ENCODE results near the gene SLC8A2. TPM values are rescaled to one million over a fixed set of nuclear protein-coding genes. Genes with fewer than 3 reads are reported as not detected.
A peak's percentile ranks its signal among the peaks of the same experiment; 100 is the strongest.

Gene SLC8A2
- total and polyA plus RNA-seq, 2 of the 8 experiments (the other 6 are each of a cell fraction or from before 2014, with no cell fraction given): 7.3 to 12.4 TPM

DNA sequence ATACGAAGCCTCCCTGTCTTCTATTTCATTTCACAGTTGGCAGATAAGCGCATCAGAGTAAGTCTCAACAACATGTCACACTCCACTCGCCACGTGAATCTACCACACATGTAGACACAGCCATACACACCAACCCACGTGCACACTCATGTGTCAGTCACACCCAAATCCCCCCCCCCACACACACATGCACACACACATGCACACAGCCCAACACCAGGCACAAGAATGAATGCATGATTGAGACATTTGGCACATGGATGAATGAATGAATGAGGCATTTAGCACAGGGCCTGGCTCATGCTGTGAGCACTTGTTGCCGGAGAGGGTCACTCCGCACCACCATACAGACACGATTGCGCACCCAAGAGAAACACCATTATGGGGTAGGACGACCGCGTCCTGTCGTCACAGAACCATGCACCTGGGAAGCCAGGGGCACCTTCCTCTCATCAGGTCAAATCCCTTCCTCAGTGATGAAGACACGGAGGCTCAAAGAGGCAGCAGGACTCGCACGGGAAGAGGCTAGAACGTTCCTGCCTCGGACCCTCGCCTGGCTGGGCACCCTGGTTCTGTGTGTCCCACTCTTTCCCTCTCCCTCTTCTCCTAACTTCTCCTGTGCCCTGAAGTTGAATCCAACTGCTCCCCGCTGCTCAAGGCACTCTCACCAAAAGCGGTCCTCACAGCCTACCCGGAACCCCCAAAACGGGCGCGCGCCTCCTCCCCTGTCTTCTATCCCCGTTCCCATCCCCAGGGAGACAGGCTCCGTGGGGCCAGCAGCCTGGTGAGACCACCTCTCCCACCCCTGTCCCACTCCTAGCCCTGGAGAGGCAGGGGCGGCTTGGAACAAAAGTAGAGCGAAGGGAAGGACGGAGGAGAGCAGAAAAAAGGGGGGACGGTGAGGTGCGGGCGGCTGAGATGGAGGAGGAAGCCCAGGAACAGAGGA lies 53.7 kb downstream of the SLC8A2 start (continued):
- TF ChIP-seq, protein P1, sequence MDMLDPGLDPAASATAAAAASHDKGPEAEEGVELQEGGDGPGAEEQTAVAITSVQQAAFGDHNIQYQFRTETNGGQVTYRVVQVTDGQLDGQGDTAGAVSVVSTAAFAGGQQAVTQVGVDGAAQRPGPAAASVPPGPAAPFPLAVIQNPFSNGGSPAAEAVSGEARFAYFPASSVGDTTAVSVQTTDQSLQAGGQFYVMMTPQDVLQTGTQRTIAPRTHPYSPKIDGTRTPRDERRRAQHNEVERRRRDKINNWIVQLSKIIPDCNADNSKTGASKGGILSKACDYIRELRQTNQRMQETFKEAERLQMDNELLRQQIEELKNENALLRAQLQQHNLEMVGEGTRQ (IDR thresholded peaks at IDR 0.05; ENCODE audit: low read length): no peak
- TF ChIP-seq, protein P2, sequence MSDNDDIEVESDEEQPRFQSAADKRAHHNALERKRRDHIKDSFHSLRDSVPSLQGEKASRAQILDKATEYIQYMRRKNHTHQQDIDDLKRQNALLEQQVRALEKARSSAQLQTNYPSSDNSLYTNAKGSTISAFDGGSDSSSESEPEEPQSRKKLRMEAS (IDR thresholded peaks at IDR 0.05): peak; percentile 62
- TF ChIP-seq SP4 (IDR thresholded peaks at IDR 0.05; ENCODE audit: low read length): no peak
- no peak for TF ChIP-seq RFX5 (IDR thresholded peaks at IDR 0.05; ENCODE audit: borderline replicate concordance, low read depth, low read length)
- TF ChIP-seq PHF8 (conservative IDR thresholded peaks at IDR 0.05; ENCODE audit: low read depth, low read length): no peak
- no peak for TF ChIP-seq CHD2 (IDR thresholded peaks at IDR 0.05; ENCODE audit: low read length)
- TF ChIP-seq SAP30 (IDR thresholded peaks at IDR 0.05; ENCODE audit: insufficient read depth, insufficient replicate concordance, low read length): peak; percentile 86
- no peak for TF ChIP-seq TEAD4 (IDR thresholded peaks at IDR 0.05; ENCODE audit: low read depth, low read length)
- TF ChIP-seq, protein P3, sequence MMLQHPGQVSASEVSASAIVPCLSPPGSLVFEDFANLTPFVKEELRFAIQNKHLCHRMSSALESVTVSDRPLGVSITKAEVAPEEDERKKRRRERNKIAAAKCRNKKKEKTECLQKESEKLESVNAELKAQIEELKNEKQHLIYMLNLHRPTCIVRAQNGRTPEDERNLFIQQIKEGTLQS (IDR thresholded peaks at IDR 0.05; ENCODE audit: insufficient read depth, low read depth, low read length): no peak
